Neural crest cell (in vitro differentiated cells): ENCODE measurements around the gene CFAP221. TPM values are rescaled to one million over a fixed set of nuclear protein-coding genes. Genes with fewer than 3 reads are reported as not detected.

ENCODE experiments used
- DNase-seq: peaks from one replicate; pipeline ENCODE4 v3.0.0; 2021; ENCODE audit warnings: low read depth, mixed read lengths, low spot score
- H3K27ac Mint-ChIP-seq: one replicate; pipeline ENCODE4 v1.8.0; 2021; ENCODE audit warnings: mild to moderate bottlenecking, mixed read lengths; ENCODE audit not compliant: unreplicated experiment
- H3K27me3 Mint-ChIP-seq: 2 replicates; pipeline ENCODE4 v1.8.0; 2021; ENCODE audit warnings: low read depth, mild to moderate bottlenecking, mixed read lengths
- H3K36me3 Mint-ChIP-seq: 2 replicates; pipeline ENCODE4 v1.8.0; 2021; ENCODE audit warnings: low read depth, mild to moderate bottlenecking, mixed read lengths
- H3K4me1 Mint-ChIP-seq: 2 replicates; pipeline ENCODE4 v1.8.0; 2021; ENCODE audit warnings: mixed read lengths
- H3K4me3 Mint-ChIP-seq: one replicate; pipeline ENCODE4 v1.8.0; 2021; ENCODE audit warnings: mild to moderate bottlenecking, mixed read lengths
- H3K9me3 Mint-ChIP-seq: 2 replicates; pipeline ENCODE4 v1.8.0; 2021; ENCODE audit warnings: mixed read lengths
- total RNA-seq: library from RNA; stranded (reverse); gene quantifications from 2 replicates; pipeline ENCODE4 v1.2.1, GENCODE V29; 2021
- TF ChIP-seq, protein P1 (sequence below): fragments of 200-600 bp; sonication (generic); conservative IDR thresholded peaks from 2 replicates; pipeline ENCODE4 v1.5.0; 2021; ENCODE audit warnings: antibody characterized with exemption, mild to moderate bottlenecking

Gene CFAP221
- total RNA-seq, 1 donor from 2014 or later: 2.0 TPM

- Mint-ChIP-seq H3K9me3 (peaks cover 2% of the 10 kb centered on the region), H3K27ac (no peak overlapping the region), H3K36me3 (no peaks in the 10 kb centered on the region), H3K4me1 (no peaks in the 10 kb centered on the region), H3K27me3 (no peaks in the 10 kb centered on the region), H3K4me3 (no peak overlapping the region)
- TF ChIP-seq, protein P1, sequence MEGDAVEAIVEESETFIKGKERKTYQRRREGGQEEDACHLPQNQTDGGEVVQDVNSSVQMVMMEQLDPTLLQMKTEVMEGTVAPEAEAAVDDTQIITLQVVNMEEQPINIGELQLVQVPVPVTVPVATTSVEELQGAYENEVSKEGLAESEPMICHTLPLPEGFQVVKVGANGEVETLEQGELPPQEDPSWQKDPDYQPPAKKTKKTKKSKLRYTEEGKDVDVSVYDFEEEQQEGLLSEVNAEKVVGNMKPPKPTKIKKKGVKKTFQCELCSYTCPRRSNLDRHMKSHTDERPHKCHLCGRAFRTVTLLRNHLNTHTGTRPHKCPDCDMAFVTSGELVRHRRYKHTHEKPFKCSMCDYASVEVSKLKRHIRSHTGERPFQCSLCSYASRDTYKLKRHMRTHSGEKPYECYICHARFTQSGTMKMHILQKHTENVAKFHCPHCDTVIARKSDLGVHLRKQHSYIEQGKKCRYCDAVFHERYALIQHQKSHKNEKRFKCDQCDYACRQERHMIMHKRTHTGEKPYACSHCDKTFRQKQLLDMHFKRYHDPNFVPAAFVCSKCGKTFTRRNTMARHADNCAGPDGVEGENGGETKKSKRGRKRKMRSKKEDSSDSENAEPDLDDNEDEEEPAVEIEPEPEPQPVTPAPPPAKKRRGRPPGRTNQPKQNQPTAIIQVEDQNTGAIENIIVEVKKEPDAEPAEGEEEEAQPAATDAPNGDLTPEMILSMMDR: no peak
- DNase-seq: no peak
These were observed 85.1 kb downstream of the CFAP221 start for GRCh38 chr2:119629323-119629825.

DNA sequence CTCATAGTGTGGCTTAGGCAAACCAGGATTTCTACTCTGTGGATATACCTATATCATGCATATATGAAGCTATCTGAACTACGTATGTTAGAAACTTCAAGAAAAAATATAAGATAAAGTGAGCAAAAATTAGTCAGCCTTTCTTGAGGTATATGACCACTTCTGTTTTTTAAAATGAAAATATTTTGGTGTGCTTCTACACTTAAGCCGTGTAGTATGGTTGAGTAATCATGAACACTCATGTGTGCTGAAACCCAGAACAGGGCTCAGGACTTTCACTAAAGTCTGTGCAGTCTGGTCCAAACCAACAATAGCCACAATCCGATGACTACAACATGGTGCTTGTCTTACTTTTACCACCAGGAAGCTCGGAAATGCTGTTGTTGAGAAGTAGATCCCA is 85.9 kb downstream of the CFAP221 start:
- DNase-seq: no peak
- Mint-ChIP-seq H3K27ac (no peak overlapping the region), H3K4me3 (no peak overlapping the region), H3K4me1 (no peaks in the 10 kb centered on the region), H3K36me3 (no peaks in the 10 kb centered on the region), H3K9me3 (peaks cover 2% of the 10 kb centered on the region), H3K27me3 (no peaks in the 10 kb centered on the region)
- TF ChIP-seq, protein P1: no peak

DNA sequence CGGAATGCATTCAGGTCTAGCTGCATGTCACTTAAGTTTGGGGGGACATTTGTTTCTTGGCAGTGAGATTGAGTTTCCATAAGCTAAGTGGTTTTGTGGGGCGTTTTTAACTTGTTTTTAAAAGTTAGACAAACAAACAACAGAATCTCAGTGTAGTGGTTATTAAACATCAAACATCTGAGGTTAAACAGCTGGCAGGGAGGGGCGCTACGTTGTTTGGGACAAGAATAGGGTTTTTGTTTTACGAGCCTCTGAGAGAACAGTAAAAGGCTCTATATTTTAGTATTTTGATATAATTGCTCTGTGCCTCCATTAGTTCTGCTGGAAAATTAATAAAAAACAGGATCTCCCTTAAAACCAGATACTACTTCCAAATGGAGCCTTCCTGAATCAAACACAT is 93.1 kb downstream of the CFAP221 start:
- H3K36me3 Mint-ChIP-seq: no peaks in the 10 kb centered on the region
- no peak for DNase-seq
- peaks cover 6% of the 10 kb centered on the region for H3K27me3 Mint-ChIP-seq
- no peak overlapping the region for H3K27ac Mint-ChIP-seq
- H3K9me3 Mint-ChIP-seq: peaks cover under 1% of the 10 kb centered on the region
- TF ChIP-seq, protein P1: no peak
- peaks cover 35% of the 10 kb centered on the region for H3K4me1 Mint-ChIP-seq
- no peak overlapping the region for H3K4me3 Mint-ChIP-seq

DNA sequence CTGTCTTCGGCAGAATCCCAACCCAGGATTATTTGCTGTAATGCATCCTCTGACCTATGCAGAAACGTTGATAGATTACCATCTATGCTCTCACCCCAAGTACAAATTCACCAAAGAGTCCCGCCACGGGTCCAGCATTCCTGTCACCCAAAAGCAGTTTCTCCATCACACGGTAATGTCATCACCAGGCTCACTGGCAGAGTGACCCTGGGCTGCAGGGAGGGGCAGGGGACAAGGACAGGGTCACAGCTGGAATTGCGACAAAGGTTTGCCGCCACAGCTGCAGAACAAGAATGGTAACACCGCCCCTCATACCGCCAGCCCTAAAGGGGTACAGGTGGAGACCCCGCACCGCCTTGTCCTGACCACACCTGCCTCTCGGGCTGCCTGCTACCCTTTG is 94.0 kb downstream of the CFAP221 start:
- H3K36me3 Mint-ChIP-seq: no peaks in the 10 kb centered on the region
- H3K27me3 Mint-ChIP-seq: peaks cover 6% of the 10 kb centered on the region
- no peak overlapping the region for H3K4me3 Mint-ChIP-seq
- H3K9me3 Mint-ChIP-seq: no peaks in the 10 kb centered on the region
- no peak overlapping the region for H3K27ac Mint-ChIP-seq
- DNase-seq: no peak
- TF ChIP-seq, protein P1: no peak
- peaks cover 35% of the 10 kb centered on the region for H3K4me1 Mint-ChIP-seq

DNA sequence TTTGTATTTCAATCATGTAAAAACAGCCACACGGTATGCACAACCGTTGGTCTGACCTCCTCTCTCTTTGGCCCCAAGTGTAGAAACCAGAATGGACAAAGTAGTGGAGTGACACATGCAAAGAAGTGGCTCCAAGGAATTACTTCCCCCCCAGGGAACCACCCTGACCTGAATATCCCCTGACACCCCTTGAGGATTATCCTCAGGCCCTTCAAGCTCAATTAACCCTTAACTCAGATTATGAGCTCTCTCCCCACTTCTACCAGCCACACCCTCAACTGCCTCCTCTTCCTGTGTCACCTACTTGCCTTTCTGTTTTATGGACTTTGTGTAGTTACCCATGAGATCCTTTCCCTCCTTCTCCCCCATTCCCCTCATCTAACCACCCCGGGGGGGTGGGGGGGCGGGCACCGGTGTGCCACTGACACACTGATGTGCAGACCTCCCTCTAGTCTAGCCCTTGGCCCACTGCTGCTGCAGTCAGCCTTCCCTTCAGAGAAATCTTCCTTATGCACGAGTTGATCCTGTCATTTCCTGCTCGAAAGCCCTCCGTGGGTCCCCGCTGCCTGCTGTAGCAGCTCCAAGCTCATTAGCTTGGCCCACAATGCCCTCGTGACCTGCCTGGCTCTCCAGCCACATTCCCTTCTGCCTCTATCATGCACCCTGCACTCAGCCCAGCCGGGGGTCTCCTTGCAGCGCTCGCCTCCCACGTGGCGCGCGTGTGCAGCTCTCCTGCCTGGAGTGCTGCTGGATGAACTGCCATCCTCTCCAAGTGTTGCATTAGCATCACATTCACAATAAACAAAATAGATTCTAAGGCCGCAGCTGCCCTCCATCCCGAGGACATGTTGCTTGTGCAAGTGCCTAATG is 94.7 kb downstream of the CFAP221 start:
- no peak for DNase-seq
- no peaks in the 10 kb centered on the region for H3K9me3 Mint-ChIP-seq
- peaks cover 6% of the 10 kb centered on the region for H3K27me3 Mint-ChIP-seq
- no peak overlapping the region for H3K27ac Mint-ChIP-seq
- H3K4me1 Mint-ChIP-seq: peaks cover 35% of the 10 kb centered on the region
- H3K4me3 Mint-ChIP-seq: no peak overlapping the region
- H3K36me3 Mint-ChIP-seq: no peaks in the 10 kb centered on the region
- TF ChIP-seq, protein P1: no peak
